Measurements from ENCODE around the gene SPI1. TPM values are rescaled to one million over a fixed set of nuclear protein-coding genes. Genes with fewer than 3 reads are reported as not detected.

SPI1 gene
- total RNA-seq, 1 donor from 2014 or later, result not detected

DNA sequence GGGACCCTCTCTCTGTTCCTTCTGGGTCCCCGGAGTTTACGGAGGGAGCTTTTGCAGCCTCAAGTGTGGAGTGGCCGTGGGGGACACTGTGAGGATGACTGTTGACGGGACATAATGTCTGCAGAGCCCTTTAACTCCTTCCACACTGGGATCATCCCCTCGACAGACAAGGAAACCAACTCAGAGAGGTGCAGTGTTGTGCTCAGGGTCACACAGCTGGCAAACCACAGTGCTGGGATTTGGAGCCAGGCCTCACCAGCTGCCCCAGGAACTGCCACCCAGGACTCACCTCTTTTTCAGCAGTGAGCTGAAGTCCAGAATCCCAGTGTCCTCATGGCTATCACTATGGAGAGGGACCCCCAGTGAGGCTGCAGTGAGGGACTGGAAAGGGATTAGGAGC, 31.2 kb downstream of the SPI1 start:
- Mint-ChIP-seq H3K9me3 (ENCODE audit: low read depth) (no peaks in the 10 kb centered on the region), H3K4me3 (ENCODE audit: low read depth) (no peak overlapping the region), H3K27me3 (no peaks in the 10 kb centered on the region), H3K27ac (no peak overlapping the region), H3K4me1 (ENCODE audit: low read depth) (peaks cover 1% of the 10 kb centered on the region), H3K36me3 (ENCODE audit: insufficient read depth) (no peaks in the 10 kb centered on the region)
- no peak for DNase-seq (ENCODE audit: low spot score, unreplicated experiment)
- TF ChIP-seq, protein P1, sequence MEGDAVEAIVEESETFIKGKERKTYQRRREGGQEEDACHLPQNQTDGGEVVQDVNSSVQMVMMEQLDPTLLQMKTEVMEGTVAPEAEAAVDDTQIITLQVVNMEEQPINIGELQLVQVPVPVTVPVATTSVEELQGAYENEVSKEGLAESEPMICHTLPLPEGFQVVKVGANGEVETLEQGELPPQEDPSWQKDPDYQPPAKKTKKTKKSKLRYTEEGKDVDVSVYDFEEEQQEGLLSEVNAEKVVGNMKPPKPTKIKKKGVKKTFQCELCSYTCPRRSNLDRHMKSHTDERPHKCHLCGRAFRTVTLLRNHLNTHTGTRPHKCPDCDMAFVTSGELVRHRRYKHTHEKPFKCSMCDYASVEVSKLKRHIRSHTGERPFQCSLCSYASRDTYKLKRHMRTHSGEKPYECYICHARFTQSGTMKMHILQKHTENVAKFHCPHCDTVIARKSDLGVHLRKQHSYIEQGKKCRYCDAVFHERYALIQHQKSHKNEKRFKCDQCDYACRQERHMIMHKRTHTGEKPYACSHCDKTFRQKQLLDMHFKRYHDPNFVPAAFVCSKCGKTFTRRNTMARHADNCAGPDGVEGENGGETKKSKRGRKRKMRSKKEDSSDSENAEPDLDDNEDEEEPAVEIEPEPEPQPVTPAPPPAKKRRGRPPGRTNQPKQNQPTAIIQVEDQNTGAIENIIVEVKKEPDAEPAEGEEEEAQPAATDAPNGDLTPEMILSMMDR (IDR thresholded peaks at IDR 0.05; ENCODE audit: unreplicated experiment), result no peak

DNA sequence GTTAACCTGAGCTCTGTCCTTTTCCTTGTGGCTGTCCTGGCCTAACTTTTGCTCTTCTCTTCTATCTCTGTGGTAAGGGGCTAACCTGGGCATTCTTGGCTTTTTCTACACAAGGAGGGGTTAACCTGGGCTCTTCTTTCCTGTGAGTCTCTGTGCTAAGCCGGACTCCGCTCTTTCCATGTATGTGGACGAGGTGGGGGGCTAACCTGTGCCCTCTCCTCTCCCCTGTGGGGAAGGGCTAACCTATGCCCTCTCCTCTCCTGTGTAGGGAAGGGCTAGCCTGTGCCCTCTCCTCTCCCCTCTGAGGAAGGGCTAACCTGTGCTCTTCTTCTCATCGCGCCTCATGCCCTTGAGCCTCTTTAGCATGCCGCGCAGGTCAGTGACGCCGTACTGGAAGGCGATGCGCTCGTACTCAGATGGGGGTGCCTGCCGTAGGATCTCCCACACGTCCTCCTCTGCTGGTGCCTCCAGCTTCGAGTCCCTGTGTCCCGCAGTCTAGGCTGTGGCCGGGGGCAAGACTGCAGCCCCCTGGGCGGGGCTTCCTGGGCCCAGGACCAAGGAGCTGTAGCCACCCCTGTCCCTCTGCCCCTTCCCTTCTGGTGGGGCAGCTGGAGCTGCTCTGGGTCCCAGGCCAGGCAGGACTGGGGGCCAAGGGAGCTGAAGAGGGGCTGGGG, 32.3 kb downstream of the SPI1 start:
- no peak for DNase-seq (ENCODE audit: low spot score, unreplicated experiment)
- H3K27ac Mint-ChIP-seq, result peak overlapping the region; percentile 12
- H3K4me3 Mint-ChIP-seq (ENCODE audit: low read depth), result no peak overlapping the region
- peaks cover 4% of the 10 kb centered on the region for H3K27me3 Mint-ChIP-seq
- H3K9me3 Mint-ChIP-seq (ENCODE audit: low read depth), result no peaks in the 10 kb centered on the region
- peaks cover 1% of the 10 kb centered on the region for H3K4me1 Mint-ChIP-seq (ENCODE audit: low read depth)
- TF ChIP-seq, protein P1 (IDR thresholded peaks at IDR 0.05; ENCODE audit: unreplicated experiment), result no peak
- H3K36me3 Mint-ChIP-seq (ENCODE audit: insufficient read depth), result no peaks in the 10 kb centered on the region

DNA sequence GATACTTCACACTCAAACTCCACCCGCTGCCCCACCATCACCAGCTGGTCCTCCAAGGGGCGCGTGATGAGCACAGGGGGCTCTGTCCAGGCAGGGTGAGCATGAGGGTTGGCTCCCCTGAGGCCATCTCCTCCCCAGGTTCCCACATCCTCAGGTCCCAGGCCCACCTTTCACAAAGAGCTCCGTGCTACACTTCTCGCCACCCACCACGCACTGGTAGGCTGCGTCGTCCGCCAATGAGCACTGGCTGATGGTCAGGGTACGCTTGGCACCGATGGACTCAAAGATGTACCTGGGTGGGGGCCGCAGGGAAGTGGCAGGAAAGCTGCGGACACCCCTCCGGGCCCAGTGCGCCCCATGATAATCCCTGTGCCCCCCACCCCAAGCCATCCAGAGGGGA, 35.5 kb downstream of the SPI1 start:
- DNase-seq (ENCODE audit: low spot score, unreplicated experiment), result no peak
- H3K27ac Mint-ChIP-seq, result no peak overlapping the region
- TF ChIP-seq, protein P1 (IDR thresholded peaks at IDR 0.05; ENCODE audit: unreplicated experiment), result no peak
- H3K9me3 Mint-ChIP-seq (ENCODE audit: low read depth), result no peaks in the 10 kb centered on the region
- H3K4me3 Mint-ChIP-seq (ENCODE audit: low read depth), result no peak overlapping the region
- H3K36me3 Mint-ChIP-seq (ENCODE audit: insufficient read depth), result no peaks in the 10 kb centered on the region
- H3K4me1 Mint-ChIP-seq (ENCODE audit: low read depth), result peaks cover 1% of the 10 kb centered on the region
- peaks cover 4% of the 10 kb centered on the region for H3K27me3 Mint-ChIP-seq

DNA sequence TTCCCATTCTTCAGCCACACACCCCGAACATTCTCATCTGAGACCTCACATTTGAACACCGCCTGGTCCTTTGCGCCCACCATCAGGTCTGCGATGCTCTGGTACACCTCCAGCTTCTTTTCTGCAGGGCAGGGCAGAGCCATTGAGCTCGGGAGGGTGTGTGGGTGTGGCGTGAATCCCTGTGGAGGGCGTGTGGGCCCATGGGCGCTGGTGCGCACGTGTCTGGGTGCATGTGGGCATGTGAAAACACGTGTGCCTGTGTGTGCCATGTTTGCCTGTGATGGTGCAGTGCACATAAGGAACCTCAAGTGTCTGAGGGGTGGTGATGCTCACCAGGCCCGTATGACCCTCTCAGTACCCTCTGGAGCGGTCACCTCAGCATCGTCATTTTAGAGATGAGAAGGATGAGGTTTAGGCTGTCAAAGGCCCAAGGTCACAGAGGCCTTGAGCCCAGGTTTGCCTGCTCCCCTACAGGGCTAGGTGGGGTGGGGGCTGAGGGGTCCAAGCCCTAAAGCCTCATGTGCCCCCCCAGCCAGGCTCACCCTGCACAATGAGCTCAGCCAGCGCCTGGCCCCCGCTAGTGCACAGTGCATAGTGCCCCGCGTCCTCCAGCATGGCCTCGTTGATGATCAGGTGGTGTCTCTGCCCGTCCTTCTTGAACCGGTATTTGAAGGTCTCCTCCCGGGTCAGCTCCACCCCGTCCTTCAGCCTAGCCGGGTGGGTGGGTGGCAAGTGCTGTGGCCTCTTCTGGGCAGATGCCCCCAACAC, 36.1 kb downstream of the SPI1 start:
- no peaks in the 10 kb centered on the region for H3K9me3 Mint-ChIP-seq (ENCODE audit: low read depth)
- no peak overlapping the region for H3K4me3 Mint-ChIP-seq (ENCODE audit: low read depth)
- no peaks in the 10 kb centered on the region for H3K36me3 Mint-ChIP-seq (ENCODE audit: insufficient read depth)
- no peak for DNase-seq (ENCODE audit: low spot score, unreplicated experiment)
- no peak overlapping the region for H3K27ac Mint-ChIP-seq
- TF ChIP-seq, protein P1 (IDR thresholded peaks at IDR 0.05; ENCODE audit: unreplicated experiment), result no peak
- peaks cover 1% of the 10 kb centered on the region for H3K4me1 Mint-ChIP-seq (ENCODE audit: low read depth)
- H3K27me3 Mint-ChIP-seq, result peaks cover 4% of the 10 kb centered on the region

DNA sequence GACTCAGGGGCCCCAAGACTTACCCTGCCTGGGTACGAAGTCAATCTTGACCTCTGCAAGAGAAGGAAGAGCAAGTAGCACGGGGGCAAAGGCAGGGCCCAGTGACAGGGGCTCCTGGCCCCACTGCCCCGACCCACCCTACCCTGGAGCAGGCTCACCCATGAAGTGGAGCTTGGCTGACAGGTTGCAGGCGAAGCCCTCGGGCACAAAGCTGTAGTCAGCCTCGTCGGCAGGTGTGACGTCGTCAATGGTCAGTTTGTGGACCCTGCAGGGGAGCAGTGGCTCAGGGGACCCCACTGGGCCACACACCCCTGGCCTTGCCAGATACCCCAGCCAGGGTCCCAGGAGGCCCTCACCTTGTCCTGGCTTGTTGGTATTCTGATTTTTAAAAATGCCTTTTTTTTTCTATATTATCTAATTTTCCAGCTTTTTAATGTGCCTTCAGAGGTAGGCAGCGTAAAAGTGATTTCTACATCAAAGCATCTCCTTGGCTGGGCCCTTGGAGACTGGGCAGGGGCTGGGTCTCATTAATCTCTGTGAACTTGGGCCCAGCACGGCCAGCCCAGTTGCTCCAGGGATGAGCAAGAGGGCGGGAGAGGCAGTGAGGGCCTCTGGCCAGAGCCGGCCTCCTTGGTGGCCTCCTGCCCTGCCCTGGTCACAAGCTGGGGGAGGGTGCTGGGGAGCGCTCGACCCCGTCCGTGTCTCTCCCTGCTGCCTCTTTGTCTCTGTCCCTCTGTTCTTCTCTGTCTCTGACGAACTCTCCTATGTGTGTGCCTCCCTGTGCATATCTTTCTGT, 37.2 kb downstream of the SPI1 start:
- no peaks in the 10 kb centered on the region for H3K36me3 Mint-ChIP-seq (ENCODE audit: insufficient read depth)
- H3K4me1 Mint-ChIP-seq (ENCODE audit: low read depth), result peaks cover 1% of the 10 kb centered on the region
- H3K9me3 Mint-ChIP-seq (ENCODE audit: low read depth), result no peaks in the 10 kb centered on the region
- H3K27me3 Mint-ChIP-seq, result peaks cover 4% of the 10 kb centered on the region
- DNase-seq (ENCODE audit: low spot score, unreplicated experiment), result no peak
- H3K4me3 Mint-ChIP-seq (ENCODE audit: low read depth), result no peak overlapping the region
- TF ChIP-seq, protein P1 (IDR thresholded peaks at IDR 0.05; ENCODE audit: unreplicated experiment), result no peak
- no peak overlapping the region for H3K27ac Mint-ChIP-seq
